ENCODE results near the gene TMSB4Y. TPM values are rescaled to one million over a fixed set of nuclear protein-coding genes. Genes with fewer than 3 reads are reported as not detected.

Gene TMSB4Y
- not detected in 2 replicates for total RNA-seq (2022)
- Bru-seq, nascent RNA = not detected
- BruChase-seq, experiment 1, labeled RNA remaining after a 6-hour chase = not detected
- not detected for BruChase-seq, experiment 2, labeled RNA remaining after a 2-hour chase
- long read RNA-seq = 0 reads

DNA sequence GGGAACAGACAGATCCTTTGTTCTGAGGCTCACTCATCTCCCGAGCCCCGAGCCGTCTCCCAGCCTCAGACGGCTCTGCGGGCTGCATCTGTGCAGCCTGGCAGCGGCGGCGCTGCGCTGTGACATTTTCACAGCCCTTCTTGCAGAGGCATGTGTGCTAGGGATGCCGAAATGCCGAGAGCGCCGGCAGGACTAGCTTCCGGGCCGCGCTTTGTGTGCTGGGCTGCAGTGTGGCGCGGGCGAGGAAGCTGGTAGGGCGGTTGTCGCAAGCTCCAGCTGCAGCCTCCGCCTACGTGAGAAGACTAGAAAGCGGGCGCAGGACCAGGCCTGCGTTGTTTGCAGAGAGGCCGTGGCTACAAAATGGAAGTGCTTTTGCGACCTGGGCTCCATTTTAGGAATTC lies at the start of gene TMSB4Y:
Gene TMSB4Y, plus strand, starts transcription at position 332 of the 401 bp plus-strand sequence.
- Mint-ChIP-seq H3K4me3 (ENCODE audit: low read depth, unreplicated experiment) (no peak within 1 kb of the TSS), H3K4me1 (ENCODE audit: low read depth, unreplicated experiment) (no peaks in the 10 kb centered on the region), H3K9me3 (ENCODE audit: low read depth, unreplicated experiment) (no peaks in the 10 kb centered on the region), H3K27me3 (ENCODE audit: unreplicated experiment) (no peaks in the 10 kb centered on the region), H3K27ac (ENCODE audit: unreplicated experiment) (no peak within 1 kb of the TSS), H3K36me3 (ENCODE audit: insufficient read depth, unreplicated experiment) (no peaks in the 10 kb centered on the region)
- intact Hi-C loops (cut with micrococcal nuclease; ENCODE audit: unreplicated experiment) = no loop called here
- CTCF ChIA-PET = no interaction called here
- BruUV-seq (replicated peaks) = no TSS peak
- DNase-seq = no peak
- TF ChIP-seq, protein P1, sequence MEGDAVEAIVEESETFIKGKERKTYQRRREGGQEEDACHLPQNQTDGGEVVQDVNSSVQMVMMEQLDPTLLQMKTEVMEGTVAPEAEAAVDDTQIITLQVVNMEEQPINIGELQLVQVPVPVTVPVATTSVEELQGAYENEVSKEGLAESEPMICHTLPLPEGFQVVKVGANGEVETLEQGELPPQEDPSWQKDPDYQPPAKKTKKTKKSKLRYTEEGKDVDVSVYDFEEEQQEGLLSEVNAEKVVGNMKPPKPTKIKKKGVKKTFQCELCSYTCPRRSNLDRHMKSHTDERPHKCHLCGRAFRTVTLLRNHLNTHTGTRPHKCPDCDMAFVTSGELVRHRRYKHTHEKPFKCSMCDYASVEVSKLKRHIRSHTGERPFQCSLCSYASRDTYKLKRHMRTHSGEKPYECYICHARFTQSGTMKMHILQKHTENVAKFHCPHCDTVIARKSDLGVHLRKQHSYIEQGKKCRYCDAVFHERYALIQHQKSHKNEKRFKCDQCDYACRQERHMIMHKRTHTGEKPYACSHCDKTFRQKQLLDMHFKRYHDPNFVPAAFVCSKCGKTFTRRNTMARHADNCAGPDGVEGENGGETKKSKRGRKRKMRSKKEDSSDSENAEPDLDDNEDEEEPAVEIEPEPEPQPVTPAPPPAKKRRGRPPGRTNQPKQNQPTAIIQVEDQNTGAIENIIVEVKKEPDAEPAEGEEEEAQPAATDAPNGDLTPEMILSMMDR (IDR thresholded peaks at IDR 0.05; ENCODE audit: unreplicated experiment) = no peak

DNA sequence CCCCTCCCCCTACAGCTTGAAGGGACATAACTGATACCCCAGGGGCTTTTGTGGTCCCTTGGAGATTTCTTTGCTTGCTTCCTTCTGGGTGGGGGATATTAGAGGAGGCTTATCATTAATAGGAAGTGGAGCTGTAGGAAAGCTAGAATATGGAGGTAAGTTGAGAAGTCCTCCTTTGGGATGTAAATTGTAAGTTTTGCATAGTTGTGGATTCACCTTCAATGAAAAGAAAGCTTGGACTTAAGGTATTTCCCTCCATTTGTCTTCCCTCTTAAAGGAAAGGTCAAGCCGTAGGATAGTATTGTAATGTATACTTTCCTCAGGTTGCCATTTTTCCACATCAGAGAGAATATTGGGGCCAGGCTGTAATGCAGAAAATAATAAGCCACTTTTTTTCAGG lies 39.5 kb upstream of the TMSB4Y start:
- Mint-ChIP-seq H3K4me3 (ENCODE audit: low read depth, unreplicated experiment) (no peak overlapping the region), H3K36me3 (ENCODE audit: insufficient read depth, unreplicated experiment) (no peaks in the 10 kb centered on the region), H3K9me3 (ENCODE audit: low read depth, unreplicated experiment) (no peaks in the 10 kb centered on the region), H3K27me3 (ENCODE audit: unreplicated experiment) (no peaks in the 10 kb centered on the region), H3K4me1 (ENCODE audit: low read depth, unreplicated experiment) (no peaks in the 10 kb centered on the region), H3K27ac (ENCODE audit: unreplicated experiment) (no peak overlapping the region)
- CTCF ChIA-PET = no interaction called here
- intact Hi-C loops (cut with micrococcal nuclease; ENCODE audit: unreplicated experiment) = no loop called here
- TF ChIP-seq, protein P1 (IDR thresholded peaks at IDR 0.05; ENCODE audit: unreplicated experiment) = no peak
- no TSS peak for BruUV-seq (replicated peaks)
- no peak for DNase-seq

DNA sequence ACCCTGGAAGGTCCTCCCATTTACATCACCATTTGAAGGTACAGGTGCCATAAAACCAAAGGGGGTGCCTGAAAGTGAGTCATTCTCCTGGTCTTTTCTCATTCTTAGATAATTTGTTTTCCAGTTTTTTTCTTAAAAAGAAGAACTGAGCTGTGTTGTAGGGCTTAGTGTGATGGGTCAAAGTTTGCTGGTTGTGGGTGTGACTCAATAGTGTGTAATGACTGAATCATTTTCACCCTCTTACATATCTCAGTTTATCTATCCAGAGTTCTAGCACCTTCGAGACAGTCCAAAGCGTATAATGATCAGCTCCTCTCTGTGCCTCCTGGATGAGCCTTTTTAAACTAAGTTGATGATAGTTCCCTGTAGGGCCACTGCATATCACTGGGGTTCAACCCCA lies 32.6 kb upstream of the TMSB4Y start:
- H3K27ac Mint-ChIP-seq (ENCODE audit: unreplicated experiment) = no peak overlapping the region
- H3K27me3 Mint-ChIP-seq (ENCODE audit: unreplicated experiment) = no peaks in the 10 kb centered on the region
- no peak for DNase-seq
- no peaks in the 10 kb centered on the region for H3K4me1 Mint-ChIP-seq (ENCODE audit: low read depth, unreplicated experiment)
- BruUV-seq (replicated peaks) = no TSS peak
- H3K36me3 Mint-ChIP-seq (ENCODE audit: insufficient read depth, unreplicated experiment) = no peaks in the 10 kb centered on the region
- no peaks in the 10 kb centered on the region for H3K9me3 Mint-ChIP-seq (ENCODE audit: low read depth, unreplicated experiment)
- TF ChIP-seq, protein P1 (IDR thresholded peaks at IDR 0.05; ENCODE audit: unreplicated experiment) = no peak
- no peak overlapping the region for H3K4me3 Mint-ChIP-seq (ENCODE audit: low read depth, unreplicated experiment)
- intact Hi-C loops (cut with micrococcal nuclease; ENCODE audit: unreplicated experiment) = no loop called here
- CTCF ChIA-PET = no interaction called here

DNA sequence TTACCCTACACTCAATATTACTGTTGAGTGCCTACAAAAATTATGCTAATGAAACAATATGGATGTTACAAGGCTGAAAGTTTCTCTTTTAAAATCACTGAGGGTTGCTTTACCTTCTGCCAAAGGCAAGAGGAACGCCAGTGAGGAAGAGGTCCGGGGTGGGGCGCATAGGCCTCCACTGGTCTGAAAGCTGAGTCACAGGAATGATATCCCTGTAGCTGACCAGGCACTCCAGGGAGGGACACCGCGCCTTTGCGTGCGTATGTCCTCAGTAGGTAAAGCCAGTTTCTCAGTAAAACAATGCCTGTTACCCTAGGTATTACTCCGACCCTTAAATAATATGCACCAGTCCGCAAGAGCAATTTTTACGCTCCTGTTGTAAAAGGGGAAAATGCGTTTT lies 1.4 kb upstream of the TMSB4Y start:
- no peaks in the 10 kb centered on the region for H3K27me3 Mint-ChIP-seq (ENCODE audit: unreplicated experiment)
- H3K36me3 Mint-ChIP-seq (ENCODE audit: insufficient read depth, unreplicated experiment) = no peaks in the 10 kb centered on the region
- no TSS peak for BruUV-seq (replicated peaks)
- DNase-seq = no peak
- TF ChIP-seq, protein P1 (IDR thresholded peaks at IDR 0.05; ENCODE audit: unreplicated experiment) = no peak
- no peak overlapping the region for H3K27ac Mint-ChIP-seq (ENCODE audit: unreplicated experiment)
- H3K9me3 Mint-ChIP-seq (ENCODE audit: low read depth, unreplicated experiment) = no peaks in the 10 kb centered on the region
- H3K4me1 Mint-ChIP-seq (ENCODE audit: low read depth, unreplicated experiment) = no peaks in the 10 kb centered on the region
- intact Hi-C loops (cut with micrococcal nuclease; ENCODE audit: unreplicated experiment) = no loop called here
- H3K4me3 Mint-ChIP-seq (ENCODE audit: low read depth, unreplicated experiment) = no peak overlapping the region
- CTCF ChIA-PET = no interaction called here
